ENCODE results near the gene TPCN2.

- no peak for TF ChIP-seq YY1 (IDR thresholded peaks at IDR 0.05; ENCODE audit: low read depth, low read length)
- no peak; the same call in 1 of the 2 replicates for TF ChIP-seq E2F6 (IDR thresholded peaks at IDR 0.05)
- TF ChIP-seq, protein P1, sequence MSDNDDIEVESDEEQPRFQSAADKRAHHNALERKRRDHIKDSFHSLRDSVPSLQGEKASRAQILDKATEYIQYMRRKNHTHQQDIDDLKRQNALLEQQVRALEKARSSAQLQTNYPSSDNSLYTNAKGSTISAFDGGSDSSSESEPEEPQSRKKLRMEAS (IDR thresholded peaks at IDR 0.05) = no peak
- TF ChIP-seq CHD2 (IDR thresholded peaks at IDR 0.05; ENCODE audit: low read length) = no peak
- TF ChIP-seq SP1 (IDR thresholded peaks at IDR 0.05; ENCODE audit: low read depth, low read length) = no peak
- no peak for TF ChIP-seq KDM1A (IDR thresholded peaks at IDR 0.05; ENCODE audit: borderline replicate concordance, low read length)
- TF ChIP-seq SP2 (IDR thresholded peaks at IDR 0.05; ENCODE audit: low read length) = no peak
- no peak for TF ChIP-seq RXRA (IDR thresholded peaks at IDR 0.05; ENCODE audit: insufficient read depth, low read depth, low read length)
- TF ChIP-seq, protein P2, sequence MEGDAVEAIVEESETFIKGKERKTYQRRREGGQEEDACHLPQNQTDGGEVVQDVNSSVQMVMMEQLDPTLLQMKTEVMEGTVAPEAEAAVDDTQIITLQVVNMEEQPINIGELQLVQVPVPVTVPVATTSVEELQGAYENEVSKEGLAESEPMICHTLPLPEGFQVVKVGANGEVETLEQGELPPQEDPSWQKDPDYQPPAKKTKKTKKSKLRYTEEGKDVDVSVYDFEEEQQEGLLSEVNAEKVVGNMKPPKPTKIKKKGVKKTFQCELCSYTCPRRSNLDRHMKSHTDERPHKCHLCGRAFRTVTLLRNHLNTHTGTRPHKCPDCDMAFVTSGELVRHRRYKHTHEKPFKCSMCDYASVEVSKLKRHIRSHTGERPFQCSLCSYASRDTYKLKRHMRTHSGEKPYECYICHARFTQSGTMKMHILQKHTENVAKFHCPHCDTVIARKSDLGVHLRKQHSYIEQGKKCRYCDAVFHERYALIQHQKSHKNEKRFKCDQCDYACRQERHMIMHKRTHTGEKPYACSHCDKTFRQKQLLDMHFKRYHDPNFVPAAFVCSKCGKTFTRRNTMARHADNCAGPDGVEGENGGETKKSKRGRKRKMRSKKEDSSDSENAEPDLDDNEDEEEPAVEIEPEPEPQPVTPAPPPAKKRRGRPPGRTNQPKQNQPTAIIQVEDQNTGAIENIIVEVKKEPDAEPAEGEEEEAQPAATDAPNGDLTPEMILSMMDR (IDR thresholded peaks at IDR 0.05; ENCODE audit: control extremely low read depth in 1 of 3, insufficient read depth in 1 of 3, low read depth in 1 of 3, low read length in 3 of 3) = no peak
- no peak for TF ChIP-seq SIN3A (conservative IDR thresholded peaks at IDR 0.05 in 1 of 2, IDR thresholded peaks at IDR 0.05 in 1 of 2; ENCODE audit: low read depth in 1 of 2, low read length in 2 of 2)
Observed at GRCh38 chr11:69132301-69132670, 83.6 kb downstream of the TPCN2 start.
